Stimulated activated CD4-positive, alpha-beta T cell treated with anti-CD3 and anti-CD28 coated beads, TNF-alpha, amount 100 ng/mL, for 4 hours (primary cell): ENCODE measurements around the gene TMEM89.

Experiments used
- DNase-seq, 3 experiments: peaks; one replicate each; pipeline ENCODE4 v3.0.0-alpha.2; 2020; ENCODE audit warnings: low read depth in 3 of 3

Gene TMEM89

DNA sequence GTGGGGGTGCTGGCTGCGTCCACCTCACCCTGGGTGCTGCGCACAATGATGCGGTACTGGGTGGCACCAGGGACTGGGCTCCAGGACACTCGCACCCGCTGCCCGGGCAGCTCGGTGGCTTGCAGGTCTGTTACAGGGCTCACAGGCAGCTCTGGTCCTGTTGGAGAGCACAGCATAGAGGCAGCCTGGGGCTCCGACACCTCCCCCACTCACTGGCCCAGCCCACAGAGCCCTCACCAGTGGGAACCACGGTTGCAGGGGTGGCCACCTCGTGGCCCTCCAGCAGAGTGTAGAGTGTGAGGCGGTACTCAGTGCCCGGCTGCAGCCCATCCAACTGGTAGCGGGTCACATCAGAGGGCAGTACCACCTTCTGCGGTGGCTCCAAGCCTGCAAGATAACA is 30.1 kb downstream of the TMEM89 start:
- DNase-seq, result no peak

DNA sequence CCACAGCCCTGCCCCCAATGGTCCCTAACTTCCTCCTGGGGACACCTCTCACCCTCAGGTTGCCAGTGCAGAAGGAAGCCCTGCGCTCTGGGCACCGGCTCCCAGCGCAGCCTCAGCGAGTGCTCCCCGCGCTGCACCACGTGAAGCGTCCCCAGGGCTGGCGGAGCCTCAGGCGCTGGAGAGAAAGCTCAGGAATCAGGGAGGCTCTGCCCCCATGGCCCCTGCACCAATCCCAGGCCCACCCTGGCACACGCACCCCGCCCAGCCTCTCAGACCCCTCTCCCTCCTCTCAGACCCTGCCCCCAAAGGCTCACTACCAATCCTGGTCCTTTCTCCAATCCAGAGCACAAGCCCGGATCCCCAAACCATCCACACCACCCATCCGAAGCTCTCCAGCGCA is 33.3 kb downstream of the TMEM89 start:
- no peak for DNase-seq

DNA sequence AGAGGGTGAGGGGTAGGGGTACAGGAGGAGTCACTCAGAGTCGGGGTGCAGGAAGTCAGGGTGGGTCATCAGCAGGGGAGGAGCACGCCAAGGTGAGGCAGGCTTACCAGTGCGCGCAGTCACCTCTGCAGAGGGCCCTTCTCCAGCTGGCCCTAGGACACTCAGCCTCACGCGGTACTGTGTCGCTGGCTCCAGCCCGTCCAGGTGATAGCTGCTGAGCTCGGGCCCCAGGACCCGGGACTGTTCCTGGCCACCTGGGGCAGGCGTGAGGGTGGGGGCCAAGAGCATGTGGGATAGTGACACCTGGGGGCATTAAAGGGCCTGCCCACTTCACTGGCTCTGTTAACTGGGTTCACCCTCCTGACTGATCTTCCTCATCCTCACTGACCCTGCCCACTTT is 33.9 kb downstream of the TMEM89 start:
- DNase-seq, result no peak

DNA sequence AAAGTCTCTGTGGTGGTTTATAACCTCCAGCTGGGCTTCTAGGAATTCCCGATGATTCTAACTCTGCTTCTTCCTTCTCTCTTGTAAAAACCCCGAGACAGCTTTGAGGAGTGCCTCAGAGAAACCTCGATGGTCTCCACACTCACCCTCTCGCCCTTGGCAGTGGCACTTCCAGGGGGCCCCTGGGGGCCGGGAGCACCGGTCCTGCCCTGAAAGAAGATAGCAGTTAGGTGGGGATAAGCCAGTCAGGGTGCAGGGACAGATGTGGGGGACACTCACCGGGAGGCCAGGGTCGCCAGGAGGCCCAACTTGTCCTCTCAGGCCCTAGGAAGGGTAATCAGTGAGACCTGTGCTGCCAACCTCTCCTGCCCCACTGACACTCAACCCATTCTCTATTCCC is 36.2 kb downstream of the TMEM89 start:
- DNase-seq, result no peak

DNA sequence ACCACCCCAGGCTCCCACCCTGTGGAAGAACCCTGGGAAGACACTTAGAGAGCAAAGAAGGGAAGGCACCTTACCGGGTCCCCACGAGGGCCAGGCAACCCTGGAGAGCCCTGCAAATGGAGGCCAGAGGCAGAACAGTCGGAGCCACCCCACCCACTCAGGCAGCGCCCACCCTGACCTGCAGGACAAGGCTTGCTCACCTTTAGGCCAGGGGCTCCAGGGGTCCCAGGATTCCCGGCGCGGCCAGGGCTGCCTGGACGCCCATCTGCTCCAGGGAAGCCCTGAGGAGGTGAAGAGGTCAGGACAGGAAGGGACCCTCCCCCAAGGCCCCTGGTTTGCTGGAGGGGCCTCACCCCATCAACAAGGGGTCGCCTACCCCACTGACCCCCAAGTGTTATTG is 36.7 kb downstream of the TMEM89 start:
- no peak for DNase-seq

DNA sequence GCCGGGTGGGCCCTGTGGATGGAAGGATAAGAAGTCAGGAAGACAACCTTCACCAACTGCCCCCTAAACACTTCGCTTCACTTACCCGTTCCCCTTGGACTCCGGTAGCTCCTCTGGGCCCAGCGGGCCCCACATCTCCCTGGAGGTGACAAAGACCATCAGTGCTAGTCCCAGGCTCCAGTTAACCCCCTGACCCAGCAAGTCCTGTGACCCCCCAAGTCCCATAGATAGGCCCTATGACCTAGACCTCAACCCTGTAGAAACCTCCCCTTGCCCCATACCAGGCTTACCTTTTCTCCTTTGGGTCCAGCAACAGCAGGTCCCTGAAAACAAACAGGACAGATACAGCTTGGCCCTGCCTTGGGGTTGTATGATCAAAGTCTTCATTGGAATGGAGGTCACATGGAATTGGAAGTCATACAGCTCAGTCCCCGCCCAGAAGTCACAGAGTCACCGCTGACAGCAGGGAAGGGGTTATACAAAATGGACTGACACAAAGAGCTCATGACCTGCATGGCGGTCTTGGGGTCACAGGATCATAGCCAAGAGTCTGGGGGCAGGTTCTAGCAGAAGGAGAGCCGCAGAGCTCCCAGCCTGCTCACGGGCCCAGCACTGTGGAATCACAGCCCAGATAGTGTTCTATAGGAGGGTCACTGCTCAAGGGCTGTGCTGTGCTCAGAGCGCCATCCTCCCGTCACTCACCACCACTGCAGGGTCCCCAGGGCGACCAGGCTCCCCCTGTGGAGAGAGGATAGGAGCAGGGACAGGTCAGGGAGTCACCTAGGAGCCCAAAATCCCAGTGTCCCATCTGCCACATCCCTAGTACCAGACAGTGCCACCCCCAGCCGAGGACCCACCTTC is 39.7 kb downstream of the TMEM89 start:
- DNase-seq, result no peak

DNA sequence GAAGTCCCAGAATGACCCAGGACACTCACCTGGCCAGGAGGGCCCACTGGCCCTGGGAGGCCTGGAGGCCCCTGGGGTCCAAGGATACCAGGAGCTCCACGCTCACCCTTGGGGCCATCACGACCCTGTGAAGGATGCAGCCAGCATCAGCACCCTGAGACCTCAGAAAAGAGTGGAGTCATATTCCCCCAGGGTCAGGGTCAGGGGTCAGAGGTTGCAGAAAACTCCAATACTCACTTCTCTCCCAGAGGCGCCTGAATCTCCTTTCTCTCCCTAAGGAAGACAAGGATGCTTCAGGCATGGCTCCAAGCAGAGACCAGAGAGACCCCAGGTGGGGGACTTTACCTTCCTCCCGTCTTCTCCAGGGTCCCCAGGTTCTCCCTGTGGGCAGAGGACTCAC is 44.9 kb downstream of the TMEM89 start:
- no peak for DNase-seq

DNA sequence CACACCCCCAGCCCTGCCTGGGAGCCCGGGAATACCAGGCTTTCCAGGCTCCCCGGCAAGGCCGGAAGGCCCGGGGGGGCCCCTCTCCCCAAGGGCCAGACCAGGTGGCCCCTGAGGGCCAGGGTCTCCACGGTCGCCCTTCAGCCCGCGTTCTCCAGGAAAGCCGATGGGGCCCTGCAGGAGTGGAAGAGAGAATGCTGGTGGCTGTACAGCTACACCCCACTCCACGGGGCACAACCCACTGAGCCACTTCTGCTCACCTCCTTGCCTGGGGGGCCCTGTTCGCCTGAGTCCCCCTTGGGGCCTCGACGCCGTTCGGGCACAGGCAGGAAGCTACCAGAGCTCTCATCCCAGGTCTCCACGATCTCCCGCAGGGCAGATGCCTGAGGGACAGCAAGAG is 46.2 kb downstream of the TMEM89 start:
- DNase-seq, result no peak

DNA sequence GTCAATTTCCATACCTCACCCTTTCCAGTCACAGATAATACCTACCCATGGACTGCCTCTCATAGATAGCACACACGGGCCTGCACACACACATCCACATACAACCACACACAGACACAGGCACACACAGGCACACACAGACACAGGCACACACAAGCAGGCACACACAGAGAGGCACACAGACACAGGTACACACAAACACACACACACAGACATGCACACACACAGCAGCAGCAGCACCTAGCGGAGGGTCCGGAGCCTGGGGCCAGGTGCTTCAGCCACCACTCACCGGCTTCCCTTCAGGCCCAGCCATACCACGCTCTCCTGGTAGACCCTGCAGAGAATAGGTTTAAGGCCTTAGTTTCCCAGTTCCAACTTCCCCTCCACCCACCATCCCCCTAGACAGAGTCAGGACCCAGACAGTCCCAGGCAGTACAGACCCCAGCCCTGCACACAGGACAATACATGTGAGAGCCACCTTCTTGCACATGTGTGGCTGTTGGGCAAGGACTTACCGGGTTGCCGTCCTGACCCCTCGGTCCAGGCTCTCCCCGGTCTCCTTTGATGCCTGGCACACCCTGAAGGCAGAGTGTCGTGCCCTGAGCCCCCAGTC is 47.5 kb downstream of the TMEM89 start:
- DNase-seq, result no peak

DNA sequence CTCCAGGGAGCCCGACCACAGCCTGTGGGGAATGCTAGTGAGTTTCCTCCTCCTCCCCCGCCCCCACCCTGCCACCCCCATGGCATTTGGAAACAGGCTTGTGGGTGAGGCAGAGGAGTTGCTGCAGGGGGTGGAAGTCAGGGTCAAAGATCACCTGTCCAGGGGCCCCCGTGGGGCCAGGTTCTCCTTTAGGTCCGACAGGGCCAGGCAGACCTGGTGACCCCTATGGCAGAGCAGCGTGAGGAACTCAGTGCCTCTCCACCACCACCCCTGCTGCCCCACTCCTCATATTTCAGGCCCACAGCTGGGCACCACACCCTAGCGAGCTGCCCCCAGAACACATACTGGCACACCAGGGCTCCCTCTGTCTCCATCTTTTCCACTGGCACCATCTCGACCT is 49.1 kb downstream of the TMEM89 start:
- no peak for DNase-seq

DNA sequence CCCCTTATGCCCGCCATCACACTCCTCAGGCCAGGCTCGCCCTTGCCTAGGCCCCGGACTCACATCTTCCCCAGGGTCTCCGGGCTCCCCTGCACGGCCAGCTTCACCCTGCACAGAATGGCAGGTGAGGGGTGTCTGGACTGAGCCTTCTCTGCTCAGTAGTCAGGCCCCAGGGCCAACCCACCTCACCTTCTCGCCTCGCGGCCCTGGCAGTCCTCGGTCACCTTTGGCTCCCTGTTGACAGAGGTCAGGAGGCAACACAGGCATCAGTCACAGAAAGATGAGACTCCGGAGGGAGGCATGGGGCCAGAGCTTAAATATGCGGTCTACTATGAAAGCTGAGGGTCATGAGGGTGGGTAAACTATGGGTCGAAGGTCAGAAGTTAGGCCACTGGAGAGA is 49.6 kb downstream of the TMEM89 start:
- DNase-seq, result no peak
